Thyroid gland (tissue), 4 donors: ENCODE data around the gene DPYSL4. TPM values are rescaled to one million over a fixed set of nuclear protein-coding genes. Genes with fewer than 3 reads are reported as not detected.

Experiments used
- DNase-seq, 2 donors: peaks; one replicate each; pipeline ENCODE4 v3.0.0-alpha.2; 2019
- H3K27ac ChIP-seq, 3 donors: fragments of 200-600 bp; sonication (generic); 1 replicate in 2 of 3; 2 replicates in 1 of 3; pipeline ENCODE4 v1.5.1; 2016 to 2019; ENCODE audit warnings: mild to moderate bottlenecking in 1 of 3, moderate library complexity in 1 of 3
- H3K27me3 ChIP-seq: fragments of 200-600 bp; sonication (generic); one replicate; pipeline ENCODE4 v1.5.1; 2019
- H3K36me3 ChIP-seq, 2 donors: fragments of 200-600 bp; sonication (generic); one replicate each; pipeline ENCODE4 v1.5.1; 2016 to 2019
- H3K4me1 ChIP-seq, 2 donors: fragments of 200-600 bp; sonication (generic); one replicate each; pipeline ENCODE4 v1.5.1; 2017 to 2019
- H3K4me3 ChIP-seq, 3 donors: fragments of 200-600 bp; sonication (generic); replicated peaks in 1 of 3; 1 replicate in 2 of 3; 2 replicates in 1 of 3; pipeline ENCODE4 v1.5.1; 2016; ENCODE audit warnings: mild to moderate bottlenecking in 1 of 3
- H3K9me3 ChIP-seq: fragments of 200-600 bp; sonication (generic); one replicate; pipeline ENCODE4 v1.5.1; 2017
- CTCF ChIP-seq, 6 experiments: fragments of 200-600 bp in 3 of 6; fragments of 450-650 bp in 3 of 6; sonication (generic) in 3 of 6; IDR thresholded peaks; one replicate each; pipeline ENCODE4 v1.5.1; 2016 to 2019; ENCODE audit warnings: antibody characterized with exemption in 6 of 6, mild to moderate bottlenecking in 2 of 6, inconsistent platforms in 1 of 6, moderate library complexity in 1 of 6
- POLR2A ChIP-seq, 2 donors: fragments of 450-650 bp; IDR thresholded peaks; one replicate each; pipeline ENCODE4 v1.6.1; 2017; ENCODE audit warnings: antibody characterized with exemption in 2 of 2, mild to moderate bottlenecking in 2 of 2, moderate library complexity in 1 of 2
- WGBS, 2 donors: methylation state at CpG; one replicate each; pipeline ENCODE4 v1.1.5; 2017; 5-methylcytosine and 5-hydroxymethylcytosine counted together
- intact Hi-C: fragments of 100-400 bp; cut with DNase I; formaldehyde crosslinking; loops from one replicate; pipeline ENCODE4 v1.15.1; 2023
- total RNA-seq, 4 donors: library from RNA; depleted of rRNA; stranded (reverse); fragments of >200 nt; gene quantifications; one replicate each; pipeline ENCODE4 v1.2.3, GENCODE V29; 2016

Gene DPYSL4
- total RNA-seq, 4 donors from 2014 or later: 0.54 to 1.5 (median 0.81) TPM

GRCh38 chr10:132146271-132146671, 40.5 kb upstream of the DPYSL4 start:
- intact Hi-C loops: loop anchor here (10.0 kb wide), 1 partner anchor 111 kb away; no protein-coding TSS in a partner anchor
- no peak overlapping the region for H3K27ac ChIP-seq
- no peak for TF ChIP-seq POLR2A (IDR thresholded peaks at IDR 0.05)
- TF ChIP-seq CTCF (IDR thresholded peaks at IDR 0.05): no peak
- H3K27me3 ChIP-seq: no peaks in the 10 kb centered on the region
- no peak overlapping the region for H3K4me3 ChIP-seq
- no peaks in the 10 kb centered on the region for H3K9me3 ChIP-seq
- H3K36me3 ChIP-seq: no peaks in the 10 kb centered on the region
- 78 to 93% methylated on average over 2 to 4 of the region's 8 CpGs for WGBS, 2 donors
- H3K4me1 ChIP-seq: no peaks in the 10 kb centered on the region
- no peak for DNase-seq

- no peak for TF ChIP-seq CTCF (IDR thresholded peaks at IDR 0.05)
- Histone ChIP-seq H3K9me3 (no peaks in the 10 kb centered on the region), H3K4me1 (no peaks in the 10 kb centered on the region), H3K4me3 (no peak overlapping the region), H3K27me3 (no peaks in the 10 kb centered on the region), H3K36me3 (no peaks in the 10 kb centered on the region), H3K27ac (no peak overlapping the region)
- intact Hi-C loops: loop anchor here (10.0 kb wide), 1 partner anchor 112 kb away; no protein-coding TSS in a partner anchor
- 76 to 81% methylated on average over 26 of the region's 31 CpGs for WGBS, 2 donors
- DNase-seq: no peak
Measured at GRCh38 chr10:132146941-132147915, 39.5 kb upstream of the DPYSL4 start.

- no peak for DNase-seq
- no peaks in the 10 kb centered on the region for H3K4me1 ChIP-seq
- no peaks in the 10 kb centered on the region for H3K36me3 ChIP-seq
- H3K27ac ChIP-seq: no peak overlapping the region
- intact Hi-C loops: loop anchor here (10.0 kb wide), 1 partner anchor 114 kb away; no protein-coding TSS in a partner anchor
- no peaks in the 10 kb centered on the region for H3K27me3 ChIP-seq
- no peak for TF ChIP-seq POLR2A (IDR thresholded peaks at IDR 0.05)
- 85 to 88% methylated on average over 25 to 29 of the region's 43 CpGs for WGBS, 2 donors
- H3K9me3 ChIP-seq: no peaks in the 10 kb centered on the region
- H3K4me3 ChIP-seq: no peak overlapping the region
Measured at GRCh38 chr10:132148261-132149251, 38.2 kb upstream of the DPYSL4 start.

- H3K4me3 ChIP-seq: no peak overlapping the region
- 83 to 92% methylated on average over 4 to 20 of the region's 23 CpGs for WGBS, 2 donors
- H3K27ac ChIP-seq: no peak overlapping the region
- no peaks in the 10 kb centered on the region for H3K27me3 ChIP-seq
- no peaks in the 10 kb centered on the region for H3K9me3 ChIP-seq
- TF ChIP-seq CTCF (IDR thresholded peaks at IDR 0.05) (no peak), POLR2A (IDR thresholded peaks at IDR 0.05) (no peak)
- intact Hi-C loops: loop anchor here (10.0 kb wide), 1 partner anchor 114 kb away; no protein-coding TSS in a partner anchor
- no peaks in the 10 kb centered on the region for H3K4me1 ChIP-seq
- H3K36me3 ChIP-seq: no peaks in the 10 kb centered on the region
- no peak for DNase-seq
Measured at GRCh38 chr10:132149271-132149670, 37.5 kb upstream of the DPYSL4 start.

- DNase-seq: no peak
- intact Hi-C loops: loop anchor here (10.0 kb wide), 1 partner anchor 115 kb away; no protein-coding TSS in a partner anchor
- WGBS, 2 donors: 90 to 97% methylated on average over 4 to 5 of the region's 7 CpGs
Measured at GRCh38 chr10:132149917-132150316, 36.8 kb upstream of the DPYSL4 start.

More at GRCh38 chr10:132149917-132150316, 36.8 kb upstream of the DPYSL4 start:
- TF ChIP-seq POLR2A (IDR thresholded peaks at IDR 0.05) (no peak), CTCF (IDR thresholded peaks at IDR 0.05) (no peak)
- Histone ChIP-seq H3K4me3 (no peak overlapping the region), H3K9me3 (no peaks in the 10 kb centered on the region), H3K27ac (no peak overlapping the region), H3K36me3 (no peaks in the 10 kb centered on the region), H3K27me3 (no peaks in the 10 kb centered on the region), H3K4me1 (no peaks in the 10 kb centered on the region)
